ENCODE measurements around the gene SMC3. TPM values are rescaled to one million over a fixed set of nuclear protein-coding genes. Genes with fewer than 3 reads are reported as not detected.

The SMC3 gene
- total RNA-seq = 26.0 and 32.5 TPM in 2 replicates

GRCh38 chr10:110567201-110568054, at the start of gene SMC3:
Gene SMC3 (plus strand): TSS chr10:110567695. CDS start chr10:110567817, 122 bp downstream.

DNA sequence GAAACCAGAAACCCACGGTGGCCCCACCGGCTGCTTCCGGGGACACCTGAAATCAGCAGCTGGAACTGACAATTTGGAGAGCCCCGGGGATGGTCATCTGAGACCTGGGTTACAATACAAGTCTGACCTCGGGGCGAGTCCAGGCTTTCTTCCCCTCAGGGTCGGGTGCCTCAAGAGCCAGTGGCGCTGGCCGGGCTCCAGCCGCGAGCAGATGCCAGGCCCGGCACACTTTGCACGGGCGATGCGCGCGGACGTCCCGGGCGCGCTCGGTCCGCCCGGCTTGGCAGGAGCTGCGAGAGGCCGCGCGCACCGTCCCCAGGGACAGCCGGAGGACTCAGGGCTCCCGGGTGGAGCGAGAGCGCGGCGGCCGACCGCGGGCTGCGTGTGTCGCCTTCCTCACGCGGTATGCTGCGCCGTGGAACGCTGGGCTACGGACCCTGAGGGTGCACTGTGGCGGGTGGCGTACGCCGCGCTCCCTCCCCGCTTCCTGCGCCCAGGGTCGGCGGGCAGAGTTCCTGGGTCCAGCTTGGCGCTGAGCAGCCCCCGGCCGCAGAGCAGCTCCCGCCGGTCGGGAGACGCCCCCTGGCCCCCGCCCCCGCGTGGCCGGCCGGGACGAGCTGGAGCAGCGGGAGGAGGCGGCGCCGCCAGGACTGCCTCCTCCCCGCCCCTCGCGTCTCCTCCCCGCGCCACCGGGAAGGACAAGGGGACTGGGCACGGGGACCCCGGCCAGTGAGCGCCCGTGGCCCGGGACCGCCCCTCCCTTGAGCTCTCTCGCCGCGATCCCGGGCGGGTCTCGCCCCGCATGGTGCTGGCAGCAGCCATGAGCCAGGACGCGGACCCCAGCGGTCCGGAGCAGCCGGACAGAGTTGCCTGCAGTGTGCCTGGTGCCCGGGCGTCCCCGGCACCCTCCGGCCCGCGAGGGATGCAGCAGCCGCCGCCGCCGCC, 76.4 kb downstream of the SMC3 start, which contains the start of gene RBM20:
RBM20 (plus strand) TSS at position 684 of the 945 bp plus-strand sequence; CDS start at position 803, 119 bp downstream.

Other genes starting within 250 kb of the SMC3 start
- 27.3 and 234 TPM in 2 replicates for gene DUSP5, start 69.8 kb upstream of the SMC3 start, total RNA-seq
- under 0.01 and 0.57 TPM in 2 replicates for gene RBM20, start 76.6 kb downstream of the SMC3 start, total RNA-seq

Data from nasal cavity respiratory epithelium epithelial cell of viscerocranial mucosa (primary cell).